ENCODE results near the gene NAPA.

NAPA gene

DNA sequence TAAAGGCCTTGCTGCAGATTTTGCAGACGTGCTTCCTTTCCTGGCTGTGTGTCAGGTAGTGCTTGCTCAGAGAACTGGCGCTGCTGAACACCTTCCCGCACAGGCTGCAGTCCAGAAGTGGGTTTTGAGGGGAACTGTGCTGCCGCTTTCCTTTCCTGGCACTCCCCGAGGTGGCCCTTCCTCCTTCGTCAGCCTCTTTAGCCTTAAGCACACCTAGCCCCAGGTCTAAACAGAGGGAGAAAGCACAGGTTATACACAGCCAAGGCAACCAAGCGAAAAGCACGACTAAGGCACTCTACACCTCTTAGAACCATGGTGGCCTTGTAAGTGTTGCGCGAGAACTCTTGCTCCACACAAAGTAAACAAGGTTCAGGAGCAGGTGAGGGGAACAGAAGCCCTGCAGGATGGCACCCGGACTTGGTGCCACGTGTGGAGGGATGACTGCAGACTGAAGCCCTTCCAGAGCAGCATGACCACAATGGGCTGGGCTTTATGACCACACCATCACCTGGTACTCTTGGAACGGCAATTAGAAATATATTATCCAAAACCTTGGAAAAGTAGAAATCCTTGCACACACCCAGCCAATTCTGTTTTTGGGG, 34.5 kb upstream of the NAPA start:
- no peak for DNase-seq
- in situ Hi-C loops (cut with HindIII; ENCODE audit: low pct_ligation_motif_present, low sequenced_read_pairs) = no loop called here
- no peak overlapping the region for H3K27ac ChIP-seq
- H3K4me3 ChIP-seq (ENCODE audit: low read depth, low read length) = no peak overlapping the region
- H3K27me3 ChIP-seq (replicated peaks) = peaks cover 14% of the 10 kb centered on the region
- TF ChIP-seq, protein P1, sequence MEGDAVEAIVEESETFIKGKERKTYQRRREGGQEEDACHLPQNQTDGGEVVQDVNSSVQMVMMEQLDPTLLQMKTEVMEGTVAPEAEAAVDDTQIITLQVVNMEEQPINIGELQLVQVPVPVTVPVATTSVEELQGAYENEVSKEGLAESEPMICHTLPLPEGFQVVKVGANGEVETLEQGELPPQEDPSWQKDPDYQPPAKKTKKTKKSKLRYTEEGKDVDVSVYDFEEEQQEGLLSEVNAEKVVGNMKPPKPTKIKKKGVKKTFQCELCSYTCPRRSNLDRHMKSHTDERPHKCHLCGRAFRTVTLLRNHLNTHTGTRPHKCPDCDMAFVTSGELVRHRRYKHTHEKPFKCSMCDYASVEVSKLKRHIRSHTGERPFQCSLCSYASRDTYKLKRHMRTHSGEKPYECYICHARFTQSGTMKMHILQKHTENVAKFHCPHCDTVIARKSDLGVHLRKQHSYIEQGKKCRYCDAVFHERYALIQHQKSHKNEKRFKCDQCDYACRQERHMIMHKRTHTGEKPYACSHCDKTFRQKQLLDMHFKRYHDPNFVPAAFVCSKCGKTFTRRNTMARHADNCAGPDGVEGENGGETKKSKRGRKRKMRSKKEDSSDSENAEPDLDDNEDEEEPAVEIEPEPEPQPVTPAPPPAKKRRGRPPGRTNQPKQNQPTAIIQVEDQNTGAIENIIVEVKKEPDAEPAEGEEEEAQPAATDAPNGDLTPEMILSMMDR (IDR thresholded peaks at IDR 0.05; ENCODE audit: low read depth, low read length, missing control alignments) = no peak
- no peaks in the 10 kb centered on the region for H3K36me3 ChIP-seq (replicated peaks)

DNA sequence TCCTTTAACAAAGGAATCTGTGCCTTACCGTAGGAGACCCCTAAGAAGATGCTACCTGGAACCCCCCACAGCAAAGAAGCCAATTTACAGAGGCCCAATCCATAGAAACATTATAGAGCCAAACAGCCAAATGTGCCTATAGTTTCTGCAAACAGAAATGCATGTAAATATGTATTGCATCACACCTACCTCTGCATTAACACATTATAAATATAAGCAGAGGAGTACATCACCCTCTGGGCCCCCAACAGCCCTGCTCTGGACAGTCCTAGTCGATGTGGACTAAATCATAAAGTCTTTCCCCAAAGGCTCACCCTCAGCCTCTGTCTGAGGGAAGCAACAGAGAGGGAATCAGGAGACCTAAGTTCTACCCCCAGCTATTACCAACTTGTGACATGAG, 32.3 kb upstream of the NAPA start:
- Histone ChIP-seq H3K27me3 (replicated peaks) (peaks cover 14% of the 10 kb centered on the region), H3K27ac (no peak overlapping the region), H3K4me3 (ENCODE audit: low read depth, low read length) (no peak overlapping the region), H3K36me3 (replicated peaks) (no peaks in the 10 kb centered on the region)
- TF ChIP-seq, protein P1 (IDR thresholded peaks at IDR 0.05; ENCODE audit: low read depth, low read length, missing control alignments) = no peak
- no peak for DNase-seq
- in situ Hi-C loops (cut with HindIII; ENCODE audit: low pct_ligation_motif_present, low sequenced_read_pairs) = no loop called here

GRCh38 chr19:47545061-47545948, 30.4 kb upstream of the NAPA start:
- Histone ChIP-seq H3K27me3 (replicated peaks) (peaks cover 14% of the 10 kb centered on the region), H3K4me3 (ENCODE audit: low read depth, low read length) (no peak overlapping the region), H3K27ac (no peak overlapping the region), H3K36me3 (replicated peaks) (no peaks in the 10 kb centered on the region)
- TF ChIP-seq, protein P1 (IDR thresholded peaks at IDR 0.05; ENCODE audit: low read depth, low read length, missing control alignments) = no peak
- no peak for DNase-seq
- in situ Hi-C loops (cut with HindIII; ENCODE audit: low pct_ligation_motif_present, low sequenced_read_pairs) = no loop called here

DNA sequence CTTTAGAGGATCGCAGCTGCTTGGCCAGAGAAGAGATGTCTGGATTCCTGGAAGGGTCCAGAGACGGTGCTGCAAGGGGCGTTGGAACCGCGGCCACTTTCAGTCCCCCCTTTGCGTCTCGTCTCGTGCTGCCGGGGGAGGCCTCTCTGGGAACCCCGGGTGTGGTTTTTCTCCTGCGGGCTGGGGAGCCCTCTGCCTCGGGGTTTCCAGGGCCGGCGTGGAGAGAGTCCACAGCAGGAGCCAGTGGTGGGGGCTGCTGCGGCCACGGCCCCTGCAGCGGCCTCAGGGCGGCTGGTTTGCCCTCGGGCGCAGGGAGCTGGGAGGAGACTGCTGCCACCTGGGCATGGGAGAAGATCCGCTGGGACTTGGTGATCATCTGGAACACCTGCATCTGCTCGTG, 29.6 kb upstream of the NAPA start:
- H3K4me3 ChIP-seq (ENCODE audit: low read depth, low read length) = no peak overlapping the region
- no peak for DNase-seq
- peaks cover 14% of the 10 kb centered on the region for H3K27me3 ChIP-seq (replicated peaks)
- in situ Hi-C loops (cut with HindIII; ENCODE audit: low pct_ligation_motif_present, low sequenced_read_pairs) = no loop called here
- TF ChIP-seq, protein P1 (IDR thresholded peaks at IDR 0.05; ENCODE audit: low read depth, low read length, missing control alignments) = no peak
- no peaks in the 10 kb centered on the region for H3K36me3 ChIP-seq (replicated peaks)
- H3K27ac ChIP-seq = no peak overlapping the region

GRCh38 chr19:47544075-47544474, 29.2 kb upstream of the NAPA start:
- Histone ChIP-seq H3K4me3 (ENCODE audit: low read depth, low read length) (no peak overlapping the region), H3K27me3 (replicated peaks) (peaks cover 12% of the 10 kb centered on the region), H3K36me3 (replicated peaks) (no peaks in the 10 kb centered on the region), H3K27ac (no peak overlapping the region)
- in situ Hi-C loops (cut with HindIII; ENCODE audit: low pct_ligation_motif_present, low sequenced_read_pairs) = no loop called here
- TF ChIP-seq, protein P1 (IDR thresholded peaks at IDR 0.05; ENCODE audit: low read depth, low read length, missing control alignments) = no peak
- no peak for DNase-seq

All from brain microvascular endothelial cell (primary cell).